Liver (tissue), 9 donors: Measurements from ENCODE around the gene CACNA1A. TPM values are rescaled to one million over a fixed set of nuclear protein-coding genes. Genes with fewer than 3 reads are reported as not detected.
"Not testable (repeated sequence)": the region's sequence is repeated elsewhere in the genome, so short reads cannot be mapped to it uniquely, and the experiment has no call there.

Experiments used
- DNase-seq: peaks from one replicate; pipeline ENCODE4 v3.0.0-alpha.2; 2017; ENCODE audit warnings: low spot score
- H3K27ac ChIP-seq, 2 donors: one replicate each; pipeline ENCODE4 v1.7.0; 2013; ENCODE audit warnings: inconsistent platforms in 2 of 2, low read length in 2 of 2, control low read depth in 1 of 2, low read depth in 1 of 2, mild to moderate bottlenecking in 1 of 2
- H3K27me3 ChIP-seq, 4 donors: one replicate each; pipeline versions ENCODE4 v1.6.1 to v1.7.0; 2013; ENCODE audit warnings: low read length in 3 of 4, inconsistent platforms in 1 of 4, mild to moderate bottlenecking in 1 of 4, moderate library complexity in 1 of 4; ENCODE audit not compliant: control insufficient read depth in 4 of 4, insufficient read depth in 4 of 4
- H3K36me3 ChIP-seq, 4 donors: one replicate each; pipeline versions ENCODE4 v1.6.1 to v1.7.0; 2013; ENCODE audit warnings: low read length in 3 of 4, mild to moderate bottlenecking in 3 of 4, low read depth in 1 of 4, moderate library complexity in 1 of 4; ENCODE audit not compliant: control insufficient read depth in 4 of 4, insufficient read depth in 3 of 4
- H3K4me1 ChIP-seq, 4 donors: one replicate each; pipeline versions ENCODE4 v1.6.1 to v1.7.0; 2013; ENCODE audit warnings: low read length in 3 of 4, mild to moderate bottlenecking in 3 of 4, moderate library complexity in 1 of 4; ENCODE audit not compliant: control insufficient read depth in 4 of 4, insufficient read depth in 4 of 4
- H3K4me3 ChIP-seq, 3 donors: one replicate each; pipeline versions ENCODE4 v1.6.1 to v1.7.0; 2013; ENCODE audit warnings: low read length in 3 of 3, control low read depth in 1 of 3, low read depth in 1 of 3, mild to moderate bottlenecking in 1 of 3
- H3K9ac ChIP-seq, 2 donors: one replicate each; pipeline ENCODE4 v1.7.0; 2013; ENCODE audit warnings: low read length in 2 of 2, mild to moderate bottlenecking in 2 of 2, moderate library complexity in 2 of 2, control low read depth in 1 of 2, low read depth in 1 of 2
- H3K9me3 ChIP-seq, 4 donors: one replicate each; pipeline versions ENCODE4 v1.6.1 to v1.7.0; 2013; ENCODE audit warnings: low read length in 3 of 4; ENCODE audit not compliant: control insufficient read depth in 4 of 4
- EGR1 ChIP-seq, 2 donors: IDR thresholded peaks; 2 replicates each; pipeline ENCODE4 v1.6.1; 2016 to 2018; ENCODE audit warnings: antibody characterized with exemption in 2 of 2, low read depth in 2 of 2
- FOXA2 ChIP-seq: IDR thresholded peaks from 2 replicates; pipeline ENCODE4 v1.6.1; 2016; ENCODE audit warnings: antibody characterized with exemption
- GABPA ChIP-seq, 2 donors: IDR thresholded peaks in 1 of 2; conservative IDR thresholded peaks in 1 of 2; 2 replicates each; pipeline ENCODE4 v1.6.1; 2016; ENCODE audit warnings: antibody characterized with exemption in 2 of 2, mild to moderate bottlenecking in 1 of 2, moderate library complexity in 1 of 2
- HNF4A ChIP-seq, 2 donors: conservative IDR thresholded peaks; 2 replicates each; pipeline ENCODE4 v1.6.1; 2016; ENCODE audit warnings: antibody characterized with exemption in 2 of 2, mild to moderate bottlenecking in 2 of 2
- JUND ChIP-seq, 2 donors: IDR thresholded peaks; 2 replicates each; pipeline ENCODE4 v1.6.1; 2016; ENCODE audit warnings: antibody characterized with exemption in 2 of 2
- NR2F2 ChIP-seq: IDR thresholded peaks from 2 replicates; pipeline ENCODE4 v1.6.1; 2016; ENCODE audit warnings: antibody characterized with exemption
- RAD21 ChIP-seq, 2 donors: IDR thresholded peaks; 2 replicates each; pipeline ENCODE4 v1.6.1; 2016; ENCODE audit warnings: antibody characterized with exemption in 2 of 2, mild to moderate bottlenecking in 2 of 2
- REST ChIP-seq: IDR thresholded peaks from 2 replicates; pipeline ENCODE4 v1.6.1; 2016; ENCODE audit warnings: antibody characterized with exemption, mild to moderate bottlenecking
- RXRA ChIP-seq, 2 donors: IDR thresholded peaks; 2 replicates each; pipeline ENCODE4 v1.6.1; 2017 to 2018; ENCODE audit warnings: antibody characterized with exemption in 2 of 2, mild to moderate bottlenecking in 1 of 2
- SP1 ChIP-seq: IDR thresholded peaks from 2 replicates; pipeline ENCODE4 v1.6.1; 2018; ENCODE audit warnings: antibody characterized with exemption, mild to moderate bottlenecking
- TAF1 ChIP-seq: conservative IDR thresholded peaks from 2 replicates; pipeline ENCODE4 v1.6.1; 2016; ENCODE audit warnings: antibody characterized with exemption, mild to moderate bottlenecking
- YY1 ChIP-seq: IDR thresholded peaks from 2 replicates; pipeline ENCODE4 v1.6.1; 2016; ENCODE audit warnings: antibody characterized with exemption, mild to moderate bottlenecking
- WGBS: extraction: QIAGEN DNeasy Blood & Tissue Kit; methylation state at CpG from one replicate; pipeline ENCODE4 v1.1.7; 2013; 5-methylcytosine and 5-hydroxymethylcytosine counted together
- polyA plus RNA-seq, 2 donors: library from polyadenylated mRNA; stranded (reverse) in 1 of 2; unstranded in 1 of 2; fragments of 200-250 nt in 1 of 2; fragments of >200 nt in 1 of 2; fragmentation: Nextera tagmentation in 1 of 2; extraction: Ambion mirVana in 1 of 2; gene quantifications; one replicate each; pipeline versions ENCODE4 v1.2.1 to v1.2.3, GENCODE V29; 2013 to 2015
- total RNA-seq, 2 donors: library from RNA; depleted of rRNA; stranded (reverse); fragments of >200 nt; gene quantifications; one replicate each; pipeline ENCODE4 v1.2.3, GENCODE V29; 2014
- TF ChIP-seq, protein P1 (sequence below): IDR thresholded peaks from 2 replicates; pipeline ENCODE4 v1.6.1; 2016; ENCODE audit warnings: antibody characterized with exemption
- donor health status: healthy.
- donor health status: healthy.
- donor health status: healthy.
- donor health status: healthy.
- donor health status: healthy.

CACNA1A gene
- total and polyA plus RNA-seq, 4 donors, result 0.09 to 0.17 (median 0.17) TPM; not detected in 1

- no peak overlapping the region for H3K9ac ChIP-seq
Observed at GRCh38 chr19:13172346-13173138, 333.7 kb downstream of the CACNA1A start.

DNA sequence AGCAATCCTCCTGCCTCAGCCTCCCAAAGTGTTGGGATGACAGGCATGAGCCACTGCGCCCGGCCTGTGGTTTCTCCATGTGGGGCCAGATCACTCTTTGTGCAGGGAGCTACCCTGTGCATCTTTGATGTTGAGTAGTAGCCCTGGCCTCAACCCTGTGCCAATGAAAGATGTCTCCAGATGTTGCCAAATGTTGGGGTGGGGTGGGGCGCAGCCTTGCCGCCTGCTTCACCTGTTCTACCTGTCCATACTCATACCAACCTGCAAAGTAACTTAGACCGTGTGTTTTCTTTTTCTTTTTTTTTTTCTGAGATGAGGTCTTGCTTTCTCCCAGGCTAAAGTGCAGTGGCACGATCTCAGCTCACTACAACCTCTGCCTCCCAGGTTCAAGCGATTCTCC is 335.1 kb downstream of the CACNA1A start:
- H3K9ac ChIP-seq, result no peak overlapping the region
- WGBS, result 98% methylated on average over 7 of the region's 7 CpGs
- no peak for TF ChIP-seq YY1
- TF ChIP-seq NR2F2, result no peak
- no peak for TF ChIP-seq RAD21 (IDR thresholded peaks at IDR 0.05)
- TF ChIP-seq TAF1, result no peak
- no peak for TF ChIP-seq EGR1 (IDR thresholded peaks at IDR 0.05; ENCODE audit: low read depth in 2 of 2)
- TF ChIP-seq, protein P1, sequence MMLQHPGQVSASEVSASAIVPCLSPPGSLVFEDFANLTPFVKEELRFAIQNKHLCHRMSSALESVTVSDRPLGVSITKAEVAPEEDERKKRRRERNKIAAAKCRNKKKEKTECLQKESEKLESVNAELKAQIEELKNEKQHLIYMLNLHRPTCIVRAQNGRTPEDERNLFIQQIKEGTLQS, result no peak
- no peak for TF ChIP-seq FOXA2
- H3K4me3 ChIP-seq, result no peak overlapping the region
- H3K36me3 ChIP-seq, result no peaks in the 10 kb centered on the region
- no peak for DNase-seq
- H3K4me1 ChIP-seq, result peaks cover 2 to 19% (median 13%) of the 10 kb centered on the region in 4 donors
- H3K27ac ChIP-seq, result no peak overlapping the region
- H3K9me3 ChIP-seq, result no peaks in the 10 kb centered on the region
- H3K27me3 ChIP-seq, result no peaks in the 10 kb centered on the region

More at GRCh38 chr19:13172346-13173138, 333.7 kb downstream of the CACNA1A start:
- Histone ChIP-seq H3K27ac (peak overlapping the region; percentile 54 to 70), H3K9me3 (no peaks in the 10 kb centered on the region), H3K4me1 (peaks cover 0 to 10% (median 5%) of the 10 kb centered on the region in 4 donors), H3K4me3 (no peak overlapping the region), H3K27me3 (no peaks in the 10 kb centered on the region), H3K36me3 (no peaks in the 10 kb centered on the region)
- TF ChIP-seq JUND (IDR thresholded peaks at IDR 0.05), result peak in 1 of 2 donors; percentile 20
- peak; percentile 45 for TF ChIP-seq NR2F2
- TF ChIP-seq RXRA (IDR thresholded peaks at IDR 0.05), result no peak
- WGBS, result 72% methylated on average over 18 of the region's 18 CpGs
- DNase-seq, result no peak

- H3K27me3 ChIP-seq, result no peaks in the 10 kb centered on the region
- no peak overlapping the region for H3K4me3 ChIP-seq
- TF ChIP-seq YY1 (no peak), HNF4A (conservative IDR thresholded peaks at IDR 0.05) (no peak), FOXA2 (no peak), SP1 (no peak), JUND (IDR thresholded peaks at IDR 0.05) (no peak), REST (no peak), GABPA (IDR thresholded peaks at IDR 0.05 in 1 of 2, conservative IDR thresholded peaks at IDR 0.05 in 1 of 2) (no peak), RXRA (IDR thresholded peaks at IDR 0.05) (no peak)
- TF ChIP-seq, protein P1, result no peak
- no peak overlapping the region for H3K9ac ChIP-seq
- 80% methylated on average over 5 of the region's 5 CpGs for WGBS
- no peaks in the 10 kb centered on the region for H3K36me3 ChIP-seq
- no peak for DNase-seq
- no peak overlapping the region for H3K27ac ChIP-seq
- H3K9me3 ChIP-seq, result no peaks in the 10 kb centered on the region
- peaks cover 2 to 19% (median 13%) of the 10 kb centered on the region in 4 donors for H3K4me1 ChIP-seq
Observed at GRCh38 chr19:13169769-13170168, 336.5 kb downstream of the CACNA1A start.

DNA sequence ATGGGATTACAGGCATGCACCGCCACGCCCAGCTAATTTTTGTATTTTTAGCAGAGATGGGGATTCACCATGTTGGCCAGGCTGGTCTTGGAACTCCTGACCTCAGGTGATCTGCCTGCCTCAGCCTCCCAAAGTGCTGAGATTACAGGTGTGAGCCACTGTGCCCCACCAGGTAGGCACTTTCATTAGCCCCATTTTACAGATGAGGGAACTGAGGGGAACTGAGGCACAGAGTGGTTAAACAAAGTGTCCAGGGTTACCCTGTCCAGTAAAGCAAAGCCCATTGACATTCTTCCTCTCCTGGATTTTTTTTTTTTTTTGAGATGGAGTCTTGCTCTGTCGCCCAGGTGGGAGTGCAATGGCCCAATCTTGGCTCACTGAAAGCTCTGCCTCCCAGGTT is 340.1 kb downstream of the CACNA1A start:
- H3K36me3 ChIP-seq, H3K9me3 ChIP-seq, DNase-seq, H3K4me3 ChIP-seq, H3K27me3 ChIP-seq, H3K9ac ChIP-seq: not testable (repeated sequence)
- H3K4me1 ChIP-seq, result peaks cover 9 to 50% (median 22%) of the 10 kb centered on the region in 4 donors
- 98% methylated on average over 3 of the region's 3 CpGs for WGBS
- peak overlapping the region in 1 of 2 donors; percentile 40 for H3K27ac ChIP-seq
